ENCODE measurements around the gene ITM2C. TPM values are rescaled to one million over a fixed set of nuclear protein-coding genes. Genes with fewer than 3 reads are reported as not detected.

Gene ITM2C
- polyA plus RNA-seq, 1 donor (not counting 4 experiments of a cell fraction or from before 2014, with no cell fraction given) = 55.0 TPM

DNA sequence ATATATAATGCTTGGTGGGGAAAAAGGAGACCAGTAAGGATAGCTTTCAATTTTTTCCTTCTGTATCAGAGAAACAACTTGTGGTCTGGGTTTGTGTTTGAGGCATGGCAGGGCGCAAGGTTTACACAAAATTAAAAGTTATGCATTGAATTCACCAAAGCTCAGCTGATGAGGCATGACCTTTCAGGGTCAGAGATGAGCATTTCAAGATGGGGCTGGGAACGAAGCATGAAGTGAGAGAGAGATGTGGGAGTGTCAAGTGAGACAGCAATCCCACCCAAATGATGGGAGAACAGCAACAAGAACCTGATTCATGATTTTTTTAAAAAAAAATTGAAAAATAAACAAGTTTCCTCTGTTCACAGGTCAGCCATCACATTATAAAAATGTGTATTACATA, 55.4 kb downstream of the ITM2C start:
- H2AFZ ChIP-seq (ENCODE audit: control insufficient read depth, low read length) = no peak overlapping the region
- dilution Hi-C loops (cut with MboI; ENCODE audit: extremely low pct_ligation_motif_present, low sequenced_read_pairs) = no loop called here
- no peaks in the 10 kb centered on the region for H3K27me3 ChIP-seq (ENCODE audit: control insufficient read depth, extremely low read depth, insufficient read depth, low read length)

DNA sequence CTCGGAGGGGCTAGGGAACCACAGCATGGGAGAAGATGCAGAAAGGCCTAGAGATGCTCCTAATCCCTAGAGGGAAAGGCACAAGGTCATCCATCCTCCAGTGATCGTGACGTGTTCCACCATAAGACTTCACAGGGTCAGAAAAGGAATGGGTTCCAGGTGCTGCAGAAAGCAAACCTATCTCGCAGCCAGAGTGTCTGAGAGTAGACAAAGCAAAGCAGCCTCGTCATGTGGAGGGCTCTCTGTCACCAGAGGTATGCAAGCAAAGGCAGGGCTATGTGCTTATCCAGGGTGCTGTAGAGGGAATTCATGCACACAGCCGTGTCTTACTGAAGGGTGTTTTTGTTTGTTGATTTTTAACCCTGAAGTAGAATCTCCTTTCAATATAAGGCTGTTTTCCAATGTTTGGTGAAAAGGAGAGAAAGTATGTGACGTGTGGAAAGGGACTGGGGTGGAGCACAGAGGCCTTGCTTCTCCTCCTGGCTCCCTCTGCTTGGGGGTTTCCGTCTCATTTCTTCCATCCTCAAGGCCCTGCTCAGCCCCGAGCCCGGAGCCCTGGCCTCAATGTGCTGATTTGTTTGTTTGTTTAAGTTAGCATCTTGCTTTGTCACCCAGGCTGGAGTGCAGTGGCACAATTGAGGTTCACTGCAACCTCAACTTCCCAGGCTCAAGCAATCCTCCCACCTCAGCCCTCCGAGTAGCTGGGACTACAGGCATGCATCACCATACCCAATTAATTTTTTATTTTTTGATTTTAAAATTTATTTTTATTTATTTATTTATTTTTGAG, 57.3 kb downstream of the ITM2C start:
- Histone ChIP-seq H3K9ac (ENCODE audit: control insufficient read depth, extremely low read depth, insufficient read depth, low read length) (no peak overlapping the region), H3K79me2 (ENCODE audit: control insufficient read depth, insufficient read depth, low read length) (no peaks in the 10 kb centered on the region), H3K27me3 (ENCODE audit: control insufficient read depth, extremely low read depth, insufficient read depth, low read length) (no peaks in the 10 kb centered on the region), H3K4me3 (ENCODE audit: control insufficient read depth in 2 of 3, extremely low read depth in 1 of 3, insufficient read depth in 2 of 3, low read depth in 1 of 3, low read length in 3 of 3) (no peak overlapping the region), H3K4me2 (ENCODE audit: control insufficient read depth, extremely low read depth, insufficient read depth, low read depth, low read length) (no peak overlapping the region), H3K36me3 (ENCODE audit: control insufficient read depth in 2 of 2, extremely low read depth in 1 of 2, insufficient read depth in 2 of 2, low read length in 2 of 2) (no peaks in the 10 kb centered on the region), H2AFZ (ENCODE audit: control insufficient read depth, low read length) (no peak overlapping the region), H3K9me3 (ENCODE audit: control insufficient read depth, low read depth, low read length) (no peaks in the 10 kb centered on the region), H3K4me1 (ENCODE audit: control insufficient read depth, extremely low read depth, insufficient read depth, low read length) (peaks cover 5% of the 10 kb centered on the region), H3K27ac (ENCODE audit: control insufficient read depth, insufficient read depth, low read length) (no peak overlapping the region), H3K9me1 (ENCODE audit: control insufficient read depth, extremely low read depth, insufficient read depth, low read length) (no peaks in the 10 kb centered on the region), H4K20me1 (ENCODE audit: control insufficient read depth, extremely low read depth, insufficient read depth, low read length) (no peaks in the 10 kb centered on the region)
- no peak for TF ChIP-seq EZH2 (IDR thresholded peaks at IDR 0.05; ENCODE audit: low read length)
- TF ChIP-seq, protein P1, sequence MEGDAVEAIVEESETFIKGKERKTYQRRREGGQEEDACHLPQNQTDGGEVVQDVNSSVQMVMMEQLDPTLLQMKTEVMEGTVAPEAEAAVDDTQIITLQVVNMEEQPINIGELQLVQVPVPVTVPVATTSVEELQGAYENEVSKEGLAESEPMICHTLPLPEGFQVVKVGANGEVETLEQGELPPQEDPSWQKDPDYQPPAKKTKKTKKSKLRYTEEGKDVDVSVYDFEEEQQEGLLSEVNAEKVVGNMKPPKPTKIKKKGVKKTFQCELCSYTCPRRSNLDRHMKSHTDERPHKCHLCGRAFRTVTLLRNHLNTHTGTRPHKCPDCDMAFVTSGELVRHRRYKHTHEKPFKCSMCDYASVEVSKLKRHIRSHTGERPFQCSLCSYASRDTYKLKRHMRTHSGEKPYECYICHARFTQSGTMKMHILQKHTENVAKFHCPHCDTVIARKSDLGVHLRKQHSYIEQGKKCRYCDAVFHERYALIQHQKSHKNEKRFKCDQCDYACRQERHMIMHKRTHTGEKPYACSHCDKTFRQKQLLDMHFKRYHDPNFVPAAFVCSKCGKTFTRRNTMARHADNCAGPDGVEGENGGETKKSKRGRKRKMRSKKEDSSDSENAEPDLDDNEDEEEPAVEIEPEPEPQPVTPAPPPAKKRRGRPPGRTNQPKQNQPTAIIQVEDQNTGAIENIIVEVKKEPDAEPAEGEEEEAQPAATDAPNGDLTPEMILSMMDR (optimal IDR thresholded peaks at IDR 0.05 in 1 of 3, IDR thresholded peaks at IDR 0.05 in 1 of 3, conservative IDR thresholded peaks at IDR 0.05 in 1 of 3; ENCODE audit: extremely low read depth in 1 of 3, insufficient read depth in 2 of 3, low read length in 3 of 3) = no peak
- FAIRE-seq (no peak), DNase-seq (ENCODE audit: low read depth, low spot score) (no peak)
- dilution Hi-C loops (cut with MboI; ENCODE audit: extremely low pct_ligation_motif_present, low sequenced_read_pairs) = no loop called here

More for the DNA sequence above, 55.4 kb downstream of the ITM2C start:
- Histone ChIP-seq H3K27ac (ENCODE audit: control insufficient read depth, insufficient read depth, low read length) (no peak overlapping the region), H3K4me3 (ENCODE audit: control insufficient read depth in 2 of 3, extremely low read depth in 1 of 3, insufficient read depth in 2 of 3, low read depth in 1 of 3, low read length in 3 of 3) (no peak overlapping the region), H3K4me2 (ENCODE audit: control insufficient read depth, extremely low read depth, insufficient read depth, low read depth, low read length) (no peak overlapping the region), H3K9me3 (ENCODE audit: control insufficient read depth, low read depth, low read length) (no peaks in the 10 kb centered on the region), H3K79me2 (ENCODE audit: control insufficient read depth, insufficient read depth, low read length) (no peaks in the 10 kb centered on the region), H3K4me1 (ENCODE audit: control insufficient read depth, extremely low read depth, insufficient read depth, low read length) (no peaks in the 10 kb centered on the region), H3K36me3 (ENCODE audit: control insufficient read depth in 2 of 2, extremely low read depth in 1 of 2, insufficient read depth in 2 of 2, low read length in 2 of 2) (no peaks in the 10 kb centered on the region), H3K9me1 (ENCODE audit: control insufficient read depth, extremely low read depth, insufficient read depth, low read length) (no peaks in the 10 kb centered on the region), H4K20me1 (ENCODE audit: control insufficient read depth, extremely low read depth, insufficient read depth, low read length) (no peaks in the 10 kb centered on the region), H3K9ac (ENCODE audit: control insufficient read depth, extremely low read depth, insufficient read depth, low read length) (no peak overlapping the region)
- TF ChIP-seq EZH2 (IDR thresholded peaks at IDR 0.05; ENCODE audit: low read length) = no peak
- TF ChIP-seq, protein P1 (optimal IDR thresholded peaks at IDR 0.05 in 1 of 3, IDR thresholded peaks at IDR 0.05 in 1 of 3, conservative IDR thresholded peaks at IDR 0.05 in 1 of 3; ENCODE audit: extremely low read depth in 1 of 3, insufficient read depth in 2 of 3, low read length in 3 of 3) = no peak
- FAIRE-seq (no peak), DNase-seq (ENCODE audit: low read depth, low spot score) (no peak)
